ENCODE measurements around the gene API5. TPM values are rescaled to one million over a fixed set of nuclear protein-coding genes. Genes with fewer than 3 reads are reported as not detected.
"Not testable (repeated sequence)": the region's sequence is repeated elsewhere in the genome, so short reads cannot be mapped to it uniquely, and the experiment has no call there.

The API5 gene
- total RNA-seq, 1 experiment from 2014 or later, result 122 TPM

DNA sequence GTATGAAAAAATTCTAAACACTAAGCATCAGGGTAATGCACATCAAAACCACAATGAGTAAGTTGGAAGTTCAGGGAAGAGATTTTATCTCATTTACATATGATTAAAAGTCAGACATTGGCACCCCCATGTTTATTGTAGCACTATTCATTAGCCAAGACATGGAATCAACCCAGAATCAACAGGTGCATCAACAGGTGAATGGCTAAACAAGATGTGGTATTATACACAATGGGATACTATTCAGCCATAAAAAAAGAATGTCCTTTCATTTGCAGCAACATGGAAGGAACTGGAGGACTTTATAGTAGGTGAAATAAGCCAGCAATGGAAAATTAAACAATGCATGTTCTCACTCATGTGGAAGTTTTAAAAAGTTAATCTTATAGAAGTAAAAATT lies 29.4 kb downstream of the API5 start:
- H3K9me3 ChIP-seq (ENCODE audit: control insufficient read depth in 1 of 2, insufficient read depth in 1 of 2, low read depth in 1 of 2, low read length in 2 of 2), result no peaks in the 10 kb centered on the region
- intact Hi-C loops (cut with micrococcal nuclease), result no loop called here
- no peaks in the 10 kb centered on the region for H3K4me1 ChIP-seq (ENCODE audit: control insufficient read depth in 1 of 2, insufficient read depth in 2 of 2, low read length in 2 of 2)
- no peak overlapping the region for H3K4me3 ChIP-seq (replicated peaks in 1 of 2; ENCODE audit: low read depth in 1 of 2, low read length in 2 of 2)
- ChIA-PET CTCF (no interaction called here), RAD21 (ENCODE audit: low non-redundant PET in 1 of 2, low total read pairs in 2 of 2, uncharacterized antibody in 2 of 2, unreplicated experiment in 2 of 2) (no interaction called here), POLR2A (no interaction called here)
- H3K36me3 ChIP-seq (ENCODE audit: control insufficient read depth in 1 of 2, insufficient read depth in 2 of 2, low read length in 2 of 2), result peaks cover 28 to 29% of the 10 kb centered on the region in 2 experiments
- H3K27ac ChIP-seq (ENCODE audit: low read depth, low read length), result no peak overlapping the region
- no peaks in the 10 kb centered on the region for H3K9me2 ChIP-seq (ENCODE audit: insufficient read depth)
- H3K79me2 ChIP-seq (ENCODE audit: insufficient read depth, low read length), result no peaks in the 10 kb centered on the region
- no peak overlapping the region for H2AFZ ChIP-seq (ENCODE audit: low read depth, low read length, poor library complexity, severe bottlenecking)
- no peak for ATAC-seq
- H3K4me2 ChIP-seq (ENCODE audit: low read length), result no peak overlapping the region
- no peaks in the 10 kb centered on the region for H4K20me1 ChIP-seq (ENCODE audit: insufficient read depth)
- DNase-seq (ENCODE audit: low read depth, low spot score), result no peak
- TF ChIP-seq FOSL1 (IDR thresholded peaks at IDR 0.05; ENCODE audit: low read depth), result no peak
- H3K9ac ChIP-seq (ENCODE audit: low read length), result no peak overlapping the region
- BruUV-seq (replicated peaks), result no TSS peak
- no peaks in the 10 kb centered on the region for H3K27me3 ChIP-seq (ENCODE audit: insufficient read depth, low read length)

DNA sequence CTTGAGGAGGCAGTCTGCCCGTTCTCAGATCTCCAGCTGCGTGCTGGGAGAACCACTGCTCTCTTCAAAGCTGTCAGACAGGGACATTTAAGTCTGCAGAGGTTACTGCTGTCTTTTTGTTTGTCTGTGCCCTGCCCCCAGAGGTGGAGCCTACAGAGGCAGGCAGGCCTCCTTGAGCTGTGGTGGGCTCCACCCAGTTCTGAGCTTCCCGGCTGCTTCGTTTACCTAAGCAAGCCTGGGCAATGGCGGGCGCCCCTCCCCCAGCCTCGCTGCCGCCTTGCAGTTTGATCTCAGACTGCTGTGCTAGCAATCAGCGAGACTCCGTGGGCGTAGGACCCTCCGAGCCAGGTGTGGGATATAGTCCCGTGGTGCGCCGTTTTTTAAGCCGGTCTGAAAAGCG lies 39.6 kb downstream of the API5 start:
- H4K20me1 ChIP-seq (ENCODE audit: insufficient read depth); DNase-seq (ENCODE audit: low read depth, low spot score); BruUV-seq (replicated peaks); ATAC-seq; H3K27me3 ChIP-seq (ENCODE audit: insufficient read depth, low read length); H3K79me2 ChIP-seq (ENCODE audit: insufficient read depth, low read length); H3K9ac ChIP-seq (ENCODE audit: low read length); H3K9me3 ChIP-seq (ENCODE audit: control insufficient read depth in 1 of 2, insufficient read depth in 1 of 2, low read depth in 1 of 2, low read length in 2 of 2); RAD21 ChIA-PET (ENCODE audit: low non-redundant PET in 1 of 2, low total read pairs in 2 of 2, uncharacterized antibody in 2 of 2, unreplicated experiment in 2 of 2); POLR2A ChIA-PET; H3K36me3 ChIP-seq (ENCODE audit: control insufficient read depth in 1 of 2, insufficient read depth in 2 of 2, low read length in 2 of 2); H3K27ac ChIP-seq (ENCODE audit: low read depth, low read length); H3K4me2 ChIP-seq (ENCODE audit: low read length); H3K9me2 ChIP-seq (ENCODE audit: insufficient read depth); intact Hi-C loops (cut with micrococcal nuclease); CTCF ChIA-PET; H3K4me3 ChIP-seq (replicated peaks in 1 of 2; ENCODE audit: low read depth in 1 of 2, low read length in 2 of 2); H2AFZ ChIP-seq (ENCODE audit: low read depth, low read length, poor library complexity, severe bottlenecking); H3K4me1 ChIP-seq (ENCODE audit: control insufficient read depth in 1 of 2, insufficient read depth in 2 of 2, low read length in 2 of 2): not testable (repeated sequence)

DNA sequence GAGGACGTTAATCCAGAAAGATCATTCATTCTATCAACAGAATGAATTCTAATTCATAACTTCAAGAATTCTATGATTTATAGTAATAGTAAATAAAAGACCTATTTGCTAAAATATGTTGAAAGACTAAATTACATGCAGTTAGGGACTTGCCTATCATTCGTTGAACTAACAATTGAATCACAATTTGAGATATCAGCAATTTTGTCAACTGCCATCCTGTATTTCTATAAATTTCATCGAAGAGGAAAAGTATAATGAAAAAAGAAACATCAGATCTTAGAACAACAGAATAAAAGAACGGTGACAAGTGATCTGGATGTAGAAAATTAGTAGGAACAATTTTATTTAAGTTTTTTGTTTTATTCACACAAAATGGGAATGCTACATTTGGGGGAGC lies 42.5 kb downstream of the API5 start:
- no peak overlapping the region for H3K4me3 ChIP-seq (replicated peaks in 1 of 2; ENCODE audit: low read depth in 1 of 2, low read length in 2 of 2)

More for the DNA sequence above, 42.5 kb downstream of the API5 start:
- Histone ChIP-seq H3K27ac (ENCODE audit: low read depth, low read length) (no peak overlapping the region), H4K20me1 (ENCODE audit: insufficient read depth) (no peaks in the 10 kb centered on the region), H2AFZ (ENCODE audit: low read depth, low read length, poor library complexity, severe bottlenecking) (no peak overlapping the region), H3K27me3 (ENCODE audit: insufficient read depth, low read length) (no peaks in the 10 kb centered on the region), H3K9ac (ENCODE audit: low read length) (no peak overlapping the region), H3K36me3 (ENCODE audit: control insufficient read depth in 1 of 2, insufficient read depth in 2 of 2, low read length in 2 of 2) (no peaks in the 10 kb centered on the region), H3K4me1 (ENCODE audit: control insufficient read depth in 1 of 2, insufficient read depth in 2 of 2, low read length in 2 of 2) (peaks cover 0 to 9% of the 10 kb centered on the region in 2 experiments; a peak in 2 of 4 replicates), H3K9me3 (ENCODE audit: control insufficient read depth in 1 of 2, insufficient read depth in 1 of 2, low read depth in 1 of 2, low read length in 2 of 2) (no peaks in the 10 kb centered on the region), H3K79me2 (ENCODE audit: insufficient read depth, low read length) (peaks cover 5% of the 10 kb centered on the region), H3K4me2 (ENCODE audit: low read length) (no peak overlapping the region), H3K9me2 (ENCODE audit: insufficient read depth) (no peaks in the 10 kb centered on the region)
- ATAC-seq (no peak), DNase-seq (ENCODE audit: low read depth, low spot score) (no peak)
- TF ChIP-seq CEBPB (IDR thresholded peaks at IDR 0.05; ENCODE audit: low read depth) (no peak), RAD21 (IDR thresholded peaks at IDR 0.05; ENCODE audit: low read depth) (no peak), POLR2A (IDR thresholded peaks at IDR 0.05; ENCODE audit: borderline replicate concordance, extremely low read depth, insufficient read depth, insufficient read length) (no peak), SIN3A (IDR thresholded peaks at IDR 0.05; ENCODE audit: low read depth) (no peak), EGR1 (IDR thresholded peaks at IDR 0.05; ENCODE audit: low read depth) (no peak), ZNF274 (IDR thresholded peaks at IDR 0.05; ENCODE audit: low read depth, low read length) (no peak), ELF1 (IDR thresholded peaks at IDR 0.05; ENCODE audit: borderline replicate concordance, low read depth) (no peak)
- TF ChIP-seq, protein P1, sequence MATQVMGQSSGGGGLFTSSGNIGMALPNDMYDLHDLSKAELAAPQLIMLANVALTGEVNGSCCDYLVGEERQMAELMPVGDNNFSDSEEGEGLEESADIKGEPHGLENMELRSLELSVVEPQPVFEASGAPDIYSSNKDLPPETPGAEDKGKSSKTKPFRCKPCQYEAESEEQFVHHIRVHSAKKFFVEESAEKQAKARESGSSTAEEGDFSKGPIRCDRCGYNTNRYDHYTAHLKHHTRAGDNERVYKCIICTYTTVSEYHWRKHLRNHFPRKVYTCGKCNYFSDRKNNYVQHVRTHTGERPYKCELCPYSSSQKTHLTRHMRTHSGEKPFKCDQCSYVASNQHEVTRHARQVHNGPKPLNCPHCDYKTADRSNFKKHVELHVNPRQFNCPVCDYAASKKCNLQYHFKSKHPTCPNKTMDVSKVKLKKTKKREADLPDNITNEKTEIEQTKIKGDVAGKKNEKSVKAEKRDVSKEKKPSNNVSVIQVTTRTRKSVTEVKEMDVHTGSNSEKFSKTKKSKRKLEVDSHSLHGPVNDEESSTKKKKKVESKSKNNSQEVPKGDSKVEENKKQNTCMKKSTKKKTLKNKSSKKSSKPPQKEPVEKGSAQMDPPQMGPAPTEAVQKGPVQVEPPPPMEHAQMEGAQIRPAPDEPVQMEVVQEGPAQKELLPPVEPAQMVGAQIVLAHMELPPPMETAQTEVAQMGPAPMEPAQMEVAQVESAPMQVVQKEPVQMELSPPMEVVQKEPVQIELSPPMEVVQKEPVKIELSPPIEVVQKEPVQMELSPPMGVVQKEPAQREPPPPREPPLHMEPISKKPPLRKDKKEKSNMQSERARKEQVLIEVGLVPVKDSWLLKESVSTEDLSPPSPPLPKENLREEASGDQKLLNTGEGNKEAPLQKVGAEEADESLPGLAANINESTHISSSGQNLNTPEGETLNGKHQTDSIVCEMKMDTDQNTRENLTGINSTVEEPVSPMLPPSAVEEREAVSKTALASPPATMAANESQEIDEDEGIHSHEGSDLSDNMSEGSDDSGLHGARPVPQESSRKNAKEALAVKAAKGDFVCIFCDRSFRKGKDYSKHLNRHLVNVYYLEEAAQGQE (IDR thresholded peaks at IDR 0.05; ENCODE audit: low read depth), result no peak
- no TSS peak for BruUV-seq (replicated peaks)
- ChIA-PET POLR2A (no interaction called here), CTCF (no interaction called here), RAD21 (ENCODE audit: low non-redundant PET in 1 of 2, low total read pairs in 2 of 2, uncharacterized antibody in 2 of 2, unreplicated experiment in 2 of 2) (no interaction called here)
- intact Hi-C loops (cut with micrococcal nuclease), result no loop called here
